Uterus (tissue), 4 donors: ENCODE results near the gene KRTAP10-10. TPM values are rescaled to one million over a fixed set of nuclear protein-coding genes. Genes with fewer than 3 reads are reported as not detected.
"Not testable (repeated sequence)": the region's sequence is repeated elsewhere in the genome, so short reads cannot be mapped to it uniquely, and the experiment has no call there.

ENCODE experiments used
- DNase-seq, 2 donors: peaks; one replicate each; pipeline ENCODE4 v3.0.0-alpha.2; 2019 to 2020
- H3K27ac ChIP-seq, 2 donors: fragments of 200-600 bp; sonication (generic); 1 replicate in 1 of 2; 2 replicates in 1 of 2; pipeline ENCODE4 v1.5.1; 2016 to 2018
- H3K27me3 ChIP-seq, 2 donors: fragments of 200-600 bp; sonication (generic); one replicate each; pipeline ENCODE4 v1.5.1; 2018 to 2019; ENCODE audit warnings: control low read depth in 1 of 2
- H3K36me3 ChIP-seq, 2 donors: fragments of 200-600 bp; sonication (generic); one replicate each; pipeline ENCODE4 v1.5.1; 2019; ENCODE audit warnings: control low read depth in 1 of 2
- H3K4me1 ChIP-seq, 2 donors: fragments of 200-600 bp; sonication (generic); one replicate each; pipeline ENCODE4 v1.5.1; 2018 to 2019; ENCODE audit warnings: control low read depth in 1 of 2
- H3K4me3 ChIP-seq, 2 donors: fragments of 200-600 bp; sonication (generic); 1 replicate in 1 of 2; 2 replicates in 1 of 2; pipeline ENCODE4 v1.5.1; 2018 to 2019; ENCODE audit warnings: mild to moderate bottlenecking in 1 of 2
- H3K9me3 ChIP-seq, 2 donors: fragments of 200-600 bp; sonication (generic); one replicate each; pipeline ENCODE4 v1.5.1; 2019; ENCODE audit warnings: control low read depth in 1 of 2
- POLR2A ChIP-seq, 2 donors: fragments of 450-650 bp; IDR thresholded peaks; one replicate each; pipeline ENCODE4 v1.6.1; 2016; ENCODE audit warnings: antibody characterized with exemption in 2 of 2, mild to moderate bottlenecking in 1 of 2, moderate library complexity in 1 of 2
- intact Hi-C: fragments of 100-400 bp; cut with DNase I; formaldehyde crosslinking; loops from one replicate; pipeline ENCODE4 v1.15.1; 2023; ENCODE audit warnings: low total_unique reads
- total RNA-seq, 4 donors: library from RNA; depleted of rRNA in 3 of 4; stranded (reverse); fragments of >200 nt in 3 of 4; gene quantifications; one replicate each; pipeline versions ENCODE4 v1.1.0 to v1.2.4, GENCODE V29; 2014 to 2023
- TF ChIP-seq, protein P1 (sequence below), 4 experiments: fragments of 200-600 bp in 2 of 4; fragments of 450-650 bp in 2 of 4; sonication (generic) in 2 of 4; IDR thresholded peaks; one replicate each; pipeline ENCODE4 v1.5.1; 2016 to 2019; ENCODE audit warnings: antibody characterized with exemption in 4 of 4, mild to moderate bottlenecking in 2 of 4, moderate library complexity in 1 of 4
- donor health status: DM: yes; HTN: yes; CAD: no.

Gene KRTAP10-10
- total RNA-seq, 4 donors from 2014 or later, result not detected

- Histone ChIP-seq H3K4me1 (no peaks in the 10 kb centered on the region), H3K36me3 (no peaks in the 10 kb centered on the region), H3K27ac (no peak overlapping the region), H3K9me3 (no peaks in the 10 kb centered on the region), H3K4me3 (no peak overlapping the region), H3K27me3 (no peaks in the 10 kb centered on the region)
- DNase-seq, result no peak
- TF ChIP-seq POLR2A (IDR thresholded peaks at IDR 0.05), result no peak
- TF ChIP-seq, protein P1, sequence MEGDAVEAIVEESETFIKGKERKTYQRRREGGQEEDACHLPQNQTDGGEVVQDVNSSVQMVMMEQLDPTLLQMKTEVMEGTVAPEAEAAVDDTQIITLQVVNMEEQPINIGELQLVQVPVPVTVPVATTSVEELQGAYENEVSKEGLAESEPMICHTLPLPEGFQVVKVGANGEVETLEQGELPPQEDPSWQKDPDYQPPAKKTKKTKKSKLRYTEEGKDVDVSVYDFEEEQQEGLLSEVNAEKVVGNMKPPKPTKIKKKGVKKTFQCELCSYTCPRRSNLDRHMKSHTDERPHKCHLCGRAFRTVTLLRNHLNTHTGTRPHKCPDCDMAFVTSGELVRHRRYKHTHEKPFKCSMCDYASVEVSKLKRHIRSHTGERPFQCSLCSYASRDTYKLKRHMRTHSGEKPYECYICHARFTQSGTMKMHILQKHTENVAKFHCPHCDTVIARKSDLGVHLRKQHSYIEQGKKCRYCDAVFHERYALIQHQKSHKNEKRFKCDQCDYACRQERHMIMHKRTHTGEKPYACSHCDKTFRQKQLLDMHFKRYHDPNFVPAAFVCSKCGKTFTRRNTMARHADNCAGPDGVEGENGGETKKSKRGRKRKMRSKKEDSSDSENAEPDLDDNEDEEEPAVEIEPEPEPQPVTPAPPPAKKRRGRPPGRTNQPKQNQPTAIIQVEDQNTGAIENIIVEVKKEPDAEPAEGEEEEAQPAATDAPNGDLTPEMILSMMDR (IDR thresholded peaks at IDR 0.05), result no peak
- intact Hi-C loops, result no loop called here
Measured at GRCh38 chr21:44643741-44644310, 6.7 kb downstream of the KRTAP10-10 start.

- Histone ChIP-seq H3K9me3 (no peaks in the 10 kb centered on the region), H3K27me3 (no peaks in the 10 kb centered on the region)
- intact Hi-C loops, result no loop called here
Measured at GRCh38 chr21:44644878-44645277, 7.7 kb downstream of the KRTAP10-10 start.

DNA sequence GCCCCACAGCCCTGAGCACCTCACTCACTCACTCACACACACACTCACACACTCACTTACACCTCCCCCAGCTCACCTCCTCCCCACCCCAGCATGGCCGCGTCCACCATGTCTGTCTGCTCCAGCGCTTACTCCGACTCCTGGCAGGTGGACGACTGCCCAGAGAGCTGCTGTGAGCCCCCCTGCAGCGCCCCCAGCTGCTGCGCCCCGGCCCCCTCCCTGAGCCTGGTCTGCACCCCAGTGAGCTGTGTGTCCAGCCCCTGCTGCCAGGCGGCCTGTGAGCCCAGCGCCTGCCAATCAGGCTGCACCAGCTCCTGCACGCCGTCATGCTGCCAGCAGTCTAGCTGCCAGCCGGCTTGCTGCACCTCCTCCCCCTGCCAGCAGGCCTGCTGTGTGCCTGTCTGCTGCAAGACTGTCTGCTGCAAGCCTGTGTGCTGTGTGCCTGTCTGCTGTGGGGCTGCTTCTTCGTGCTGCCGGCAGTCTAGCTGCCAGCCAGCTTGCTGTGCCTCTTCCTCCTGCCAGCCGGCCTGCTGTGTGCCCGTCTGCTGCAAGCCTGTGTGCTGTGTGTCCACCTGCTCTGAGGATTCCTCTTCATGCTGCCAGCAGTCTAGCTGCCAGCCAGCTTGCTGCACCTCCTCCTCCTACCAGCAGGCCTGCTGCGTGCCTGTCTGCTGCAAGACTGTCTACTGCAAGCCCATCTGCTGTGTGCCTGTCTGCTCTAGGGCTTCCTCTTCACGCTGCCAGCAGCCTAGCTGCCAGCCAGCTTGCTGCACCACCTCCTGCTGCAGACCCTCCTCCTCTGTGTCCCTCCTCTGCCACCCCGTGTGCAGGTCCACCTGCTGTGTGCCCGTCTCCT, 9.4 kb downstream of the KRTAP10-10 start, which contains the start of gene KRTAP10-11:
TSS of gene KRTAP10-11 (plus strand) at position 49 of the 856 bp plus-strand sequence. CDS start at position 94, 45 bp downstream.
- H3K27ac ChIP-seq, H3K27me3 ChIP-seq, H3K4me3 ChIP-seq, intact Hi-C loops, H3K36me3 ChIP-seq, H3K9me3 ChIP-seq, H3K4me1 ChIP-seq, DNase-seq: not testable (repeated sequence)

More at GRCh38 chr21:44644878-44645277, 7.7 kb downstream of the KRTAP10-10 start:
- H3K4me3 ChIP-seq, result no peak overlapping the region
- H3K27ac ChIP-seq, result no peak overlapping the region
- H3K36me3 ChIP-seq, result no peaks in the 10 kb centered on the region
- no peak for DNase-seq
- H3K4me1 ChIP-seq, result no peaks in the 10 kb centered on the region
- TF ChIP-seq POLR2A (IDR thresholded peaks at IDR 0.05), result no peak
- TF ChIP-seq, protein P1 (IDR thresholded peaks at IDR 0.05), result no peak

DNA sequence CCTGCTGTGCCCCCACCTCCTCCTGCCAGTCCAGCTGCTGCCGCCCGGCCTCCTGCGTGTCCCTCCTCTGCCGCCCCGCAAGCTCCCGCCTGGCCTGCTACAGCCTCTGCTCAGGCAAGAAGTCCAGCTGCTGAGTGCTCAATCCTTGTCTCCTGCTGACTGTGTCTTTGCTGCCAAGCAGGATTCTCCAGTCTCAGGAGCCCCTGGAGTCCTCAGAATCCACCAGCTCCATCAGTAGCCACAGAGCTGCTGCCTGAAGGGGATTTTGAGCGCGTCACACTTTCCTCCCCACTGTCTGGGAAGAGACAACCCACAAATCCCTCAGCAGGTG, 10.0 kb downstream of the KRTAP10-10 start:
- no peaks in the 10 kb centered on the region for H3K27me3 ChIP-seq
- H3K36me3 ChIP-seq, result no peaks in the 10 kb centered on the region
- intact Hi-C loops, result no loop called here
- H3K9me3 ChIP-seq, result no peaks in the 10 kb centered on the region
- H3K27ac ChIP-seq, result no peak overlapping the region
- H3K4me3 ChIP-seq, result no peak overlapping the region
- no peaks in the 10 kb centered on the region for H3K4me1 ChIP-seq
- TF ChIP-seq, protein P1 (IDR thresholded peaks at IDR 0.05), result no peak
- no peak for TF ChIP-seq POLR2A (IDR thresholded peaks at IDR 0.05)
- no peak for DNase-seq

DNA sequence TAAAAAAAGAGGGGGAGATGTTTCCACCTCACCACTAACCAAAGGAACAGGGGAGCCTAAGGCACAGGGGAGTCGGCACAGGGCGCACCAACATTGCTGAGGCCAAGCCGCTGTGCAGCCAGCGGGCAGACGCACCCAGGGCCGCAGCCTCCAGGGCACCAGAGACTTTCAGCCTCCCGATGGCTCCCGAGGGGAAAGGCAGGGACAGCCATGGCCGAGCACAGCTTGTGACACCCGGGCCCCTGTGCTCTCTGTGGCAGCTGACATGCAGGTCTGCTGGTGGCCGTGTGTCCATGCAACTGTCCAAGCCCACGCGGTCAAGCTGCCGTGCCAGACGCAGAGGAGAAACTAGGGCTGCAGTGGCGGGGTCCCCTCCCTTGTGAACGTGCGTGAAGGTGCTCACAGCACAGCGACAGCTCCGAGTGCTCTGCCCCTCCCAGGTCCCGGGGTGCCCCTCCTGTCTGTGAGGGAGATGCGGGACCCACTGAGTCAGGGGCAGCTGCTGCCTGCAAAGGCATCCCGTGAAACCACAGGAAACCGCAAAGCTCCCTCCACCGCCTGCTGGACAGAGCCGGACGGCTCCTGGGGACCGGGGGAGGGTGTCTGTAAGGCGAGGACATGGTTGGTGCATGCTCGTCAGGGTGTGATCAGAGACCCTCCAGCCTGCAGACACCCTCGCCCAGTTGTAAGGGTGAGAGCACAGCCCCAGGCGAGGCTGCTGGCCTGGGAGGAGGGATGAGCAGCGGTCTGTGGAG, 11.6 kb downstream of the KRTAP10-10 start:
- no peak overlapping the region for H3K4me3 ChIP-seq
- H3K36me3 ChIP-seq, result no peaks in the 10 kb centered on the region
- H3K9me3 ChIP-seq, result no peaks in the 10 kb centered on the region
- TF ChIP-seq POLR2A (IDR thresholded peaks at IDR 0.05), result no peak
- TF ChIP-seq, protein P1 (IDR thresholded peaks at IDR 0.05), result no peak
- H3K27me3 ChIP-seq, result no peaks in the 10 kb centered on the region
- no peaks in the 10 kb centered on the region for H3K4me1 ChIP-seq
- intact Hi-C loops, result no loop called here
- H3K27ac ChIP-seq, result no peak overlapping the region
- no peak for DNase-seq
